GM12878 (cell line): Measurements from ENCODE around the gene ABTB1. TPM values are rescaled to one million over a fixed set of nuclear protein-coding genes. Genes with fewer than 3 reads are reported as not detected.

Source experiments
- ATAC-seq: fragments of 200-7000 bp; cut with Tn5 transposase; 3 replicates; pipeline ENCODE4 v1.9.1; 2020; ENCODE audit warnings: mild to moderate bottlenecking, moderate library complexity
- BruUV-seq: library from RNA; stranded (reverse); fragments of 400-500 nt; replicated peaks from 2 replicates; lab custom pipeline; 2021; lab: Mats Ljungman, UMichigan
- CTCF ChIA-PET: fragments of 300-600 bp; sonication (Branson Sonifier 250); formaldehyde crosslinking; extraction: SDS; loops from one replicate; lab custom pipeline; 2021; ENCODE audit warnings: inconsistent platforms; lab: Yijun Ruan, JAX
- POLR2A ChIA-PET: fragments of 350-600 bp; formaldehyde crosslinking; extraction: SDS; loops from one replicate; lab custom pipeline; 2021; ENCODE audit warnings: inconsistent platforms; lab: Charles Lee
- RAD21 ChIA-PET: fragments of 300-600 bp; sonication (Branson Sonifier 250); formaldehyde crosslinking; loops from one replicate; lab custom pipeline; 2023; ENCODE audit warnings: antibody characterized with exemption; ENCODE audit not compliant: unreplicated experiment; lab: Charles Lee
- SMC1A ChIA-PET: fragments of 300-600 bp; sonication (Branson Sonifier 250); formaldehyde crosslinking; loops from one replicate; lab custom pipeline; 2023; ENCODE audit not compliant: unreplicated experiment, uncharacterized antibody; lab: Charles Lee
- DNase-seq: peaks from one replicate; pipeline ENCODE4 v3.0.0-alpha.2; 2011; ENCODE audit warnings: low read depth, low spot score
- FAIRE-seq: peaks from 3 replicates; lab custom pipeline; 2011; peaks lifted over from hg19 to GRCh38; lab: Jason Lieb, UNC
- H2AFZ ChIP-seq: 2 replicates; pipeline ENCODE4 v1.6.0; 2011; ENCODE audit warnings: low read depth, low read length, control low read depth; ENCODE audit not compliant: control insufficient read depth
- H3K27ac ChIP-seq: 2 replicates; pipeline ENCODE4 v1.5.1; 2011; ENCODE audit warnings: control low read depth; ENCODE audit not compliant: control insufficient read depth, insufficient read depth
- H3K27me3 ChIP-seq, 2 experiments: replicated peaks in 1 of 2; 2 replicates each; pipeline versions ENCODE4 v1.6.0 to v1.6.1; 2011; ENCODE audit warnings: low read length in 1 of 2; ENCODE audit not compliant: control insufficient read depth in 2 of 2, insufficient read depth in 2 of 2
- H3K36me3 ChIP-seq, 2 experiments: 2 replicates each; pipeline ENCODE4 v1.5.1; 2011; ENCODE audit warnings: low read length in 1 of 2; ENCODE audit not compliant: control insufficient read depth in 2 of 2, insufficient read depth in 2 of 2
- H3K4me1 ChIP-seq: 2 replicates; pipeline ENCODE4 v1.6.1; 2011; ENCODE audit warnings: mild to moderate bottlenecking, low read length, moderate library complexity, mixed read lengths; ENCODE audit not compliant: control insufficient read depth, insufficient read depth
- H3K4me2 ChIP-seq: 2 replicates; pipeline ENCODE4 v1.6.0; 2011; ENCODE audit warnings: control low read depth; ENCODE audit not compliant: control insufficient read depth, insufficient read depth
- H3K4me3 ChIP-seq: fragments of 200-600 bp; sonication (generic); 2 replicates; pipeline ENCODE4 v1.5.1; 2016
- H3K79me2 ChIP-seq: 2 replicates; pipeline ENCODE4 v1.6.0; 2011; ENCODE audit warnings: low read length; ENCODE audit not compliant: control insufficient read depth, insufficient read depth
- H3K9ac ChIP-seq: 2 replicates; pipeline ENCODE4 v1.8.0; 2011; ENCODE audit warnings: low read length, control low read depth, mixed read lengths; ENCODE audit not compliant: control insufficient read depth, insufficient read depth
- H3K9me3 ChIP-seq: replicated peaks from 3 replicates; pipeline ENCODE4 v1.5.1; 2011; ENCODE audit warnings: mild to moderate bottlenecking, low read length; ENCODE audit not compliant: control insufficient read depth, insufficient read depth
- H4K20me1 ChIP-seq: 2 replicates; pipeline ENCODE4 v1.6.0; 2011; ENCODE audit not compliant: control insufficient read depth, insufficient read depth
- NFXL1 ChIP-seq: fragments of 450-650 bp; IDR thresholded peaks from 2 replicates; pipeline ENCODE4 v1.6.1; 2017; ENCODE audit warnings: antibody characterized with exemption, mild to moderate bottlenecking, borderline replicate concordance
- TARDBP ChIP-seq: IDR thresholded peaks from 2 replicates; pipeline ENCODE4 v1.6.1; 2016; ENCODE audit warnings: borderline replicate concordance
- ZNF24 ChIP-seq: fragments of 450-650 bp; IDR thresholded peaks from 2 replicates; pipeline ENCODE4 v1.6.1; 2017; ENCODE audit warnings: antibody characterized with exemption, mild to moderate bottlenecking
- in situ Hi-C: fragments of 300-500 bp; cut with MboI; formaldehyde crosslinking; loops from 9 replicates; pipeline ENCODE4 v1.14.3; 2018; ENCODE audit warnings: mixed read lengths
- intact Hi-C: fragments of 100-400 bp; cut with micrococcal nuclease; formaldehyde crosslinking; loops from one replicate; pipeline ENCODE4 v1.14.2; 2022; ENCODE audit not compliant: unreplicated experiment
- polyA plus RNA-seq, 11 experiments: library from polyadenylated mRNA; depleted of rRNA in 4 of 11; unstranded in 6 of 11; stranded (reverse) in 5 of 11; fragments of >200 nt; fragmentation: Nextera tagmentation in 4 of 11; fragmentation: Illumina TruSeq in 1 of 11; extraction: Ambion mirVana in 4 of 11; extraction: Trizol in 1 of 11; gene quantifications; 1 replicate in 1 of 11; 2 replicates in 10 of 11; pipeline versions ENCODE4 v1.2.1 to v1.2.3, GENCODE V29; 2011 to 2016; ENCODE audit warnings: inconsistent platforms in 2 of 11, missing spikeins in 2 of 11, low read depth in 1 of 11
- total RNA-seq, 4 experiments: library from RNA; depleted of rRNA in 3 of 4; stranded (reverse); fragments of >200 nt in 3 of 4; fragmentation: Illumina TruSeq in 1 of 4; extraction: Trizol in 1 of 4; gene quantifications; 2 replicates each; pipeline versions ENCODE4 v1.2.1 to v1.2.3, GENCODE V29; 2013 to 2021
- TF ChIP-seq, protein P1 (sequence below): fragments of 450-650 bp; formaldehyde crosslinking; IDR thresholded peaks from 2 replicates; pipeline ENCODE4 v1.4.0; 2022; ENCODE audit warnings: mild to moderate bottlenecking, moderate library complexity

ABTB1 gene
- total and polyA plus RNA-seq, 10 of the 15 experiments (the other 5 are each of a cell fraction or from before 2014, with no cell fraction given), result 0.11 to 10.2 (median 7.1) TPM

DNA sequence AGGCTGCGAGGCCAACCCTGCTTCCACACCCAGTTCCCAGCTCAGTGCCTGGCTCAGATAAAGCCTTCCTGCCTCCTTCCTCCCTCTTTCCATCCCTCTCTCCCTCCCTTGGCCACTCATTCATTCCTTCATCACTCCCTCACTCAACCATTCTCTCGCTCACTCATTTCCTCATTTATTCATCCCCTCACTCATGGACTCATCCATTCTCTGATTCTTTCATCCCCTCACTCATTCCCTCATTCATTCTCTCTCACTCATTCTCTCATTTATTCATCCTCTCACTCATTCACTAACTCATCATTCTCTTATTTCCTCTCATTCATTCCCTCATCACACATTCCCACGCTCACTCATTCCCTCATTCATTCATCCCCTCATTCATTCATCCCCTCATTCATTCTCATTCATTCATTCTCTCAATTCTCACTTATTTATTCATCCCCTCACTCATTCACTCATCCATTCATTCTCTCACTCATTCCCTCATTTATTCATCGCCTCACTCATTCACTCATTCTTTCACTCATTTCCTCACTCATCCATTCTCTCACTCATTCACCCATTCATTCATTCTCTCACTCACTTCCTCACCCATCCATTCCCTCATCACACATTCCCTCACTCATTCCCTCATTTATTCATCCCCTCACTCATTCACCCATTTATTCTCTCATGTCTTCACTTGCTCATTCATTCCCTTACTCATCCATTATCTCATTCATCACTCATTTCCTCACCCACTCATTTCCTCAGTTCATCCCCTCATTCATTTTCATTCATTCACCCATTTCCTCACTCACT is 13.2 kb downstream of the ABTB1 start (continued):
- TF ChIP-seq, protein P1, sequence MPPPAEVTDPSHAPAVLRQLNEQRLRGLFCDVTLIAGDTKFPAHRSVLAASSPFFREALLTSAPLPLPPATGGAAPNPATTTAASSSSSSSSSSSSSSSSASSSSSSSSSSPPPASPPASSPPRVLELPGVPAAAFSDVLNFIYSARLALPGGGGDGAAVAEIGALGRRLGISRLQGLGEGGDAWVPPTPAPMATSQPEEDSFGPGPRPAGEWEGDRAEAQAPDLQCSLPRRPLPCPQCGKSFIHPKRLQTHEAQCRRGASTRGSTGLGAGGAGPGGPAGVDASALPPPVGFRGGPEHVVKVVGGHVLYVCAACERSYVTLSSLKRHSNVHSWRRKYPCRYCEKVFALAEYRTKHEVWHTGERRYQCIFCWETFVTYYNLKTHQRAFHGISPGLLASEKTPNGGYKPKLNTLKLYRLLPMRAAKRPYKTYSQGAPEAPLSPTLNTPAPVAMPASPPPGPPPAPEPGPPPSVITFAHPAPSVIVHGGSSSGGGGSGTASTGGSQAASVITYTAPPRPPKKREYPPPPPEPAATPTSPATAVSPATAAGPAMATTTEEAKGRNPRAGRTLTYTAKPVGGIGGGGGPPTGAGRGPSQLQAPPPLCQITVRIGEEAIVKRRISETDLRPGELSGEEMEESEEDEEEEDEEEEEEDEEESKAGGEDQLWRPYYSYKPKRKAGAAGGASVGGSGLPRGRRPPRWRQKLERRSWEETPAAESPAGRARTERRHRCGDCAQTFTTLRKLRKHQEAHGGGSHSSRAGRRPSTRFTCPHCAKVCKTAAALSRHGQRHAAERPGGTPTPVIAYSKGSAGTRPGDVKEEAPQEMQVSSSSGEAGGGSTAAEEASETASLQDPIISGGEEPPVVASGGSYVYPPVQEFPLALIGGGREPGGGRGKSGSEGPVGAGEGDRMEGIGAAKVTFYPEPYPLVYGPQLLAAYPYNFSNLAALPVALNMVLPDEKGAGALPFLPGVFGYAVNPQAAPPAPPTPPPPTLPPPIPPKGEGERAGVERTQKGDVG (CRISPR knock-in tag), result no peak

DNA sequence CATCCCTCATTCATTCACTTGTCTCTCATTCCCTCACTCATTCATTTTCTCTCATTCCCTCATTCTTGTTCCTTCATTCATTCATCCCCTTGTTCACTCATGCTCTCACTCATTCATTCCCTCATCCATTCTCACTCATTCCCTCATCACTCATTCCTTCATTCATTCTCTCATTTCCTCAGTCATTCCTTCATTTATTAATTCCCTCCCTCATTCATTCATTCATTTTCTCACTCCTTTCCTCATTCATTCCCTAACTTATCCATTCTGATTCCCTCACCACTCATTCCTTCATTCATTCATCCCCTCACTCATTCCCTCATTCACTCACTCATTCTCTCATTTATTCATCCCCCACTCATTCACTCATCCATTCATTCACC is 13.8 kb downstream of the ABTB1 start:
- Histone ChIP-seq H4K20me1 (no peaks in the 10 kb centered on the region), H3K9me3 (no peaks in the 10 kb centered on the region), H3K4me1 (peaks cover 21% of the 10 kb centered on the region), H3K36me3 (peaks cover 3 to 7% of the 10 kb centered on the region in 2 experiments; a peak in 3 of 4 replicates), H3K9ac (no peak overlapping the region), H3K4me3 (no peak overlapping the region), H3K4me2 (no peak overlapping the region), H2AFZ (no peak overlapping the region), H3K27me3 (no peaks in the 10 kb centered on the region), H3K79me2 (no peaks in the 10 kb centered on the region), H3K27ac (no peak overlapping the region)
- peak; percentile 65; the same call in 1 of the 2 replicates for TF ChIP-seq TARDBP
- TF ChIP-seq NFXL1, result no peak
- TF ChIP-seq ZNF24, result peak; percentile 97
- in situ Hi-C loops (no loop called here), intact Hi-C loops (no loop called here)
- FAIRE-seq (no peak), ATAC-seq (no peak), DNase-seq (no peak)
- SMC1A ChIA-PET, result no interaction called here
- POLR2A ChIA-PET, result no interaction called here
- RAD21 ChIA-PET, result no interaction called here
- CTCF ChIA-PET, result no interaction called here
- no TSS peak for BruUV-seq
